SU-DHL-6 (cell line): ENCODE results near the gene LRRC7.

Experiments used
- EZH2phosphoT487 ChIP-seq: fragments of 200-600 bp; sonication (generic), shearing (Covaris generic); conservative IDR thresholded peaks from 2 replicates; pipeline ENCODE4 v1.6.1; 2018; ENCODE audit warnings: mild to moderate bottlenecking, antibody characterized with exemption, low read length, moderate library complexity, mixed read lengths
- TF ChIP-seq, protein P1 (sequence below): fragments of 200-600 bp; sonication (generic); IDR thresholded peaks from one replicate; pipeline ENCODE4 v1.5.1; 2017; ENCODE audit warnings: antibody characterized with exemption, mild to moderate bottlenecking, low read length, moderate library complexity; ENCODE audit not compliant: insufficient read depth, poor library complexity, severe bottlenecking

DNA sequence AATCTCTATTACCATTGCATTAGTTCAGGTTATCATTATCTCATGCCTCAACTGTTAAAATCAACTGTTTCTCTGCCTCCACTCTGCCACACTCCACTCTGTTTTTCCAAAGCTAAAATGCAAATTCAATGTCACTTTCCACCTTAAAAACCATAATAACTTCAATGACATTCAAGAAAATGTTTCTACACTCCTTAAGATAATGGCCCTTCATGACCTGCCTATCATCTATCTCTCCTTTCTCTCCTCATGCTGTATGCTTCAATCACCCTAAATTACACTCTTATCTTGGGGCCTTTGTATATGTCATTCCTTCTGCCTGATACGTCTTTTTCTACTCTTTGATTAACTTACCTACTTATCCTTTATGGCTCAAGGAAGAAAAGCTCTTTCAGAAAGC lies 296.0 kb downstream of the LRRC7 start:
- TF ChIP-seq, protein P1, sequence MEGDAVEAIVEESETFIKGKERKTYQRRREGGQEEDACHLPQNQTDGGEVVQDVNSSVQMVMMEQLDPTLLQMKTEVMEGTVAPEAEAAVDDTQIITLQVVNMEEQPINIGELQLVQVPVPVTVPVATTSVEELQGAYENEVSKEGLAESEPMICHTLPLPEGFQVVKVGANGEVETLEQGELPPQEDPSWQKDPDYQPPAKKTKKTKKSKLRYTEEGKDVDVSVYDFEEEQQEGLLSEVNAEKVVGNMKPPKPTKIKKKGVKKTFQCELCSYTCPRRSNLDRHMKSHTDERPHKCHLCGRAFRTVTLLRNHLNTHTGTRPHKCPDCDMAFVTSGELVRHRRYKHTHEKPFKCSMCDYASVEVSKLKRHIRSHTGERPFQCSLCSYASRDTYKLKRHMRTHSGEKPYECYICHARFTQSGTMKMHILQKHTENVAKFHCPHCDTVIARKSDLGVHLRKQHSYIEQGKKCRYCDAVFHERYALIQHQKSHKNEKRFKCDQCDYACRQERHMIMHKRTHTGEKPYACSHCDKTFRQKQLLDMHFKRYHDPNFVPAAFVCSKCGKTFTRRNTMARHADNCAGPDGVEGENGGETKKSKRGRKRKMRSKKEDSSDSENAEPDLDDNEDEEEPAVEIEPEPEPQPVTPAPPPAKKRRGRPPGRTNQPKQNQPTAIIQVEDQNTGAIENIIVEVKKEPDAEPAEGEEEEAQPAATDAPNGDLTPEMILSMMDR: no peak
- TF ChIP-seq EZH2phosphoT487: no peak
